ENCODE results near the gene KRT36. TPM values are rescaled to one million over a fixed set of nuclear protein-coding genes. Genes with fewer than 3 reads are reported as not detected.

The KRT36 gene
- total and polyA plus RNA-seq, 10 of the 15 experiments (the other 5 are each of a cell fraction or from before 2014, with no cell fraction given) = not detected

DNA sequence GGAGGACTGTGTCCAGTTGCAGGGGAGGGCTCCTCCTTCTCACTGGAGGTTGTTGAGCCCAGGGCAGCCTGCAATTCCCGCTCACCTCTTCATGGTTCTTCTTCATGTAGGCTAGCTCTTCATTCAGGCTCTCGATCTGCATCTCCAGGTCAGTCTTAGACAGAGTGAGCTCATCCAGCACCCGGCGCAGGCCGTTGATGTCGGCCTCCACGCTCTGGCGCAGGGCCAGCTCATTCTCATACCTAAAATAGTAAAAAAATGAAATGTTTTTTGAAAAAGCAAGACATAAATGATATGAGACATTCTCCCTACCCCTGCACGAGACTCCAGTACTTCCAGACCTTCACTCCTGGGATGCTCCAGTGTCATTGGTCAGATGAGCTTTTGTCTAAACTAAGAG is 13.5 kb upstream of the KRT36 start:
- ChIA-PET POLR2A (no interaction called here), RAD21 (ENCODE audit: unreplicated experiment) (no interaction called here), SMC1A (ENCODE audit: uncharacterized antibody, unreplicated experiment) (no interaction called here), CTCF (interaction anchor here (1.9 kb wide), 1 partner anchor 16 kb away, joined by 5 read pairs; no protein-coding TSS in a partner anchor)
- in situ Hi-C loops (cut with MboI) (no loop called here), intact Hi-C loops (cut with micrococcal nuclease; ENCODE audit: unreplicated experiment) (no loop called here)
- no peaks in the 10 kb centered on the region for H4K20me1 ChIP-seq (ENCODE audit: control insufficient read depth, insufficient read depth)
- H2AFZ ChIP-seq (ENCODE audit: control insufficient read depth, low read depth, low read length) = no peak overlapping the region
- no peaks in the 10 kb centered on the region for H3K9me3 ChIP-seq (replicated peaks; ENCODE audit: control insufficient read depth, insufficient read depth, low read length)
- DNase-seq (ENCODE audit: low read depth, low spot score) (no peak), ATAC-seq (no peak), FAIRE-seq (no peak)
- H3K9ac ChIP-seq (ENCODE audit: control insufficient read depth, insufficient read depth, low read length) = no peak overlapping the region
- H3K27me3 ChIP-seq (replicated peaks in 1 of 2; ENCODE audit: control insufficient read depth in 2 of 2, insufficient read depth in 2 of 2, low read length in 1 of 2) = peaks cover 0 to 4% of the 10 kb centered on the region in 2 experiments; a peak in 2 of 4 replicates
- no peaks in the 10 kb centered on the region for H3K36me3 ChIP-seq (ENCODE audit: control insufficient read depth in 2 of 2, insufficient read depth in 2 of 2, low read length in 1 of 2)
- no peak overlapping the region for H3K4me2 ChIP-seq (ENCODE audit: control insufficient read depth, insufficient read depth)
- no peaks in the 10 kb centered on the region for H3K79me2 ChIP-seq (ENCODE audit: control insufficient read depth, insufficient read depth, low read length)
- no peak overlapping the region for H3K4me3 ChIP-seq
- 15% methylated on average over 9 of the region's 9 CpGs for WGBS (ENCODE audit: insufficient coverage, insufficient replicate concordance, low lambda C conversion rate, missing lambda C conversion rate)
- no TSS peak for BruUV-seq (replicated peaks)
- H3K27ac ChIP-seq (ENCODE audit: control insufficient read depth, insufficient read depth) = no peak overlapping the region
- H3K4me1 ChIP-seq (ENCODE audit: control insufficient read depth, insufficient read depth, low read length) = no peaks in the 10 kb centered on the region
- no peak for TF ChIP-seq RB1 (IDR thresholded peaks at IDR 0.05; ENCODE audit: borderline replicate concordance)
- TF ChIP-seq RCOR1 (conservative IDR thresholded peaks at IDR 0.05; ENCODE audit: low read depth, low read length) = no peak
- TF ChIP-seq MEF2A (IDR thresholded peaks at IDR 0.05; ENCODE audit: insufficient read depth, low read depth, low read length) = no peak
- TF ChIP-seq DPF2 (IDR thresholded peaks at IDR 0.05) = no peak
- no peak for TF ChIP-seq MXI1 (IDR thresholded peaks at IDR 0.05; ENCODE audit: low read depth, low read length)
- TF ChIP-seq MYC (IDR thresholded peaks at IDR 0.05; ENCODE audit: insufficient read depth, insufficient read length, insufficient replicate concordance, low read length, severe bottlenecking) = no peak
- TF ChIP-seq, protein P1, sequence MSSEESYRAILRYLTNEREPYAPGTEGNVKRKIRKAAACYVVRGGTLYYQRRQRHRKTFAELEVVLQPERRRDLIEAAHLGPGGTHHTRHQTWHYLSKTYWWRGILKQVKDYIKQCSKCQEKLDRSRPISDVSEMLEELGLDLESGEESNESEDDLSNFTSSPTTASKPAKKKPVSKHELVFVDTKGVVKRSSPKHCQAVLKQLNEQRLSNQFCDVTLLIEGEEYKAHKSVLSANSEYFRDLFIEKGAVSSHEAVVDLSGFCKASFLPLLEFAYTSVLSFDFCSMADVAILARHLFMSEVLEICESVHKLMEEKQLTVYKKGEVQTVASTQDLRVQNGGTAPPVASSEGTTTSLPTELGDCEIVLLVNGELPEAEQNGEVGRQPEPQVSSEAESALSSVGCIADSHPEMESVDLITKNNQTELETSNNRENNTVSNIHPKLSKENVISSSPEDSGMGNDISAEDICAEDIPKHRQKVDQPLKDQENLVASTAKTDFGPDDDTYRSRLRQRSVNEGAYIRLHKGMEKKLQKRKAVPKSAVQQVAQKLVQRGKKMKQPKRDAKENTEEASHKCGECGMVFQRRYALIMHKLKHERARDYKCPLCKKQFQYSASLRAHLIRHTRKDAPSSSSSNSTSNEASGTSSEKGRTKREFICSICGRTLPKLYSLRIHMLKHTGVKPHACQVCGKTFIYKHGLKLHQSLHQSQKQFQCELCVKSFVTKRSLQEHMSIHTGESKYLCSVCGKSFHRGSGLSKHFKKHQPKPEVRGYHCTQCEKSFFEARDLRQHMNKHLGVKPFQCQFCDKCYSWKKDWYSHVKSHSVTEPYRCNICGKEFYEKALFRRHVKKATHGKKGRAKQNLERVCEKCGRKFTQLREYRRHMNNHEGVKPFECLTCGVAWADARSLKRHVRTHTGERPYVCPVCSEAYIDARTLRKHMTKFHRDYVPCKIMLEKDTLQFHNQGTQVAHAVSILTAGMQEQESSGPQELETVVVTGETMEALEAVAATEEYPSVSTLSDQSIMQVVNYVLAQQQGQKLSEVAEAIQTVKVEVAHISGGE (CRISPR knock-in tag; IDR thresholded peaks at IDR 0.05) = no peak
- TF ChIP-seq HDGF (IDR thresholded peaks at IDR 0.05) = no peak
- TF ChIP-seq, protein P2, sequence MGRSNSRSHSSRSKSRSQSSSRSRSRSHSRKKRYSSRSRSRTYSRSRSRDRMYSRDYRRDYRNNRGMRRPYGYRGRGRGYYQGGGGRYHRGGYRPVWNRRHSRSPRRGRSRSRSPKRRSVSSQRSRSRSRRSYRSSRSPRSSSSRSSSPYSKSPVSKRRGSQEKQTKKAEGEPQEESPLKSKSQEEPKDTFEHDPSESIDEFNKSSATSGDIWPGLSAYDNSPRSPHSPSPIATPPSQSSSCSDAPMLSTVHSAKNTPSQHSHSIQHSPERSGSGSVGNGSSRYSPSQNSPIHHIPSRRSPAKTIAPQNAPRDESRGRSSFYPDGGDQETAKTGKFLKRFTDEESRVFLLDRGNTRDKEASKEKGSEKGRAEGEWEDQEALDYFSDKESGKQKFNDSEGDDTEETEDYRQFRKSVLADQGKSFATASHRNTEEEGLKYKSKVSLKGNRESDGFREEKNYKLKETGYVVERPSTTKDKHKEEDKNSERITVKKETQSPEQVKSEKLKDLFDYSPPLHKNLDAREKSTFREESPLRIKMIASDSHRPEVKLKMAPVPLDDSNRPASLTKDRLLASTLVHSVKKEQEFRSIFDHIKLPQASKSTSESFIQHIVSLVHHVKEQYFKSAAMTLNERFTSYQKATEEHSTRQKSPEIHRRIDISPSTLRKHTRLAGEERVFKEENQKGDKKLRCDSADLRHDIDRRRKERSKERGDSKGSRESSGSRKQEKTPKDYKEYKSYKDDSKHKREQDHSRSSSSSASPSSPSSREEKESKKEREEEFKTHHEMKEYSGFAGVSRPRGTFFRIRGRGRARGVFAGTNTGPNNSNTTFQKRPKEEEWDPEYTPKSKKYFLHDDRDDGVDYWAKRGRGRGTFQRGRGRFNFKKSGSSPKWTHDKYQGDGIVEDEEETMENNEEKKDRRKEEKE (IDR thresholded peaks at IDR 0.05) = no peak
- TF ChIP-seq CBX5 (IDR thresholded peaks at IDR 0.05; ENCODE audit: low read depth) = no peak
- no peak for TF ChIP-seq EZH2 (IDR thresholded peaks at IDR 0.05; ENCODE audit: borderline replicate concordance, control insufficient read depth, low read depth, low read length)
- no peak for TF ChIP-seq TCF12 (IDR thresholded peaks at IDR 0.05; ENCODE audit: low read depth, low read length)
- TF ChIP-seq, protein P3, sequence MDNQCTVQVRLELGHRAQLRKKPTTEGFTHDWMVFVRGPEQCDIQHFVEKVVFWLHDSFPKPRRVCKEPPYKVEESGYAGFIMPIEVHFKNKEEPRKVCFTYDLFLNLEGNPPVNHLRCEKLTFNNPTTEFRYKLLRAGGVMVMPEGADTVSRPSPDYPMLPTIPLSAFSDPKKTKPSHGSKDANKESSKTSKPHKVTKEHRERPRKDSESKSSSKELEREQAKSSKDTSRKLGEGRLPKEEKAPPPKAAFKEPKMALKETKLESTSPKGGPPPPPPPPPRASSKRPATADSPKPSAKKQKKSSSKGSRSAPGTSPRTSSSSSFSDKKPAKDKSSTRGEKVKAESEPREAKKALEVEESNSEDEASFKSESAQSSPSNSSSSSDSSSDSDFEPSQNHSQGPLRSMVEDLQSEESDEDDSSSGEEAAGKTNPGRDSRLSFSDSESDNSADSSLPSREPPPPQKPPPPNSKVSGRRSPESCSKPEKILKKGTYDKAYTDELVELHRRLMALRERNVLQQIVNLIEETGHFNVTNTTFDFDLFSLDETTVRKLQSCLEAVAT (IDR thresholded peaks at IDR 0.05) = no peak
- TF ChIP-seq ZNF217 (IDR thresholded peaks at IDR 0.05) = no peak
- TF ChIP-seq IKZF2 (IDR thresholded peaks at IDR 0.05) = no peak
- no peak for TF ChIP-seq ZNF24 (IDR thresholded peaks at IDR 0.05)
- no peak for TF ChIP-seq SUZ12 (IDR thresholded peaks at IDR 0.05; ENCODE audit: unreplicated experiment)
